Astrocyte (in vitro differentiated cells and primary cell): ENCODE measurements around the gene RRP36. TPM values are rescaled to one million over a fixed set of nuclear protein-coding genes. Genes with fewer than 3 reads are reported as not detected.

Source experiments
- DNase-seq: peaks from one replicate; pipeline ENCODE4 v3.0.0-alpha.2; 2010; ENCODE audit warnings: low read depth
- FAIRE-seq: peaks from 2 replicates; lab custom pipeline; 2011; peaks lifted over from hg19 to GRCh38; lab: Jason Lieb, UNC
- H2AFZ ChIP-seq: 2 replicates; pipeline ENCODE4 v1.6.0; 2012; ENCODE audit warnings: low read depth, low read length, inconsistent platforms
- H3K27ac ChIP-seq: 2 replicates; pipeline ENCODE4 v1.5.1; 2011; ENCODE audit warnings: low read depth, low read length, inconsistent platforms
- H3K27me3 ChIP-seq: 2 replicates; pipeline ENCODE4 v1.6.0; 2011; ENCODE audit warnings: low read length, inconsistent platforms; ENCODE audit not compliant: insufficient read depth
- H3K36me3 ChIP-seq: 2 replicates; pipeline ENCODE4 v1.5.1; 2011; ENCODE audit warnings: low read length, inconsistent platforms; ENCODE audit not compliant: insufficient read depth
- H3K4me1 ChIP-seq: 2 replicates; pipeline ENCODE4 v1.5.1; 2011; ENCODE audit warnings: low read length, inconsistent platforms; ENCODE audit not compliant: insufficient read depth
- H3K4me2 ChIP-seq: 2 replicates; pipeline ENCODE4 v1.6.0; 2012; ENCODE audit warnings: low read length, inconsistent platforms
- H3K4me3 ChIP-seq: 2 replicates; pipeline ENCODE4 v1.5.1; 2011; ENCODE audit warnings: low read depth, mild to moderate bottlenecking, low read length, inconsistent platforms; ENCODE audit not compliant: insufficient read depth
- H3K79me2 ChIP-seq: 2 replicates; pipeline ENCODE4 v1.6.0; 2012; ENCODE audit warnings: mild to moderate bottlenecking, low read length, inconsistent platforms; ENCODE audit not compliant: insufficient read depth
- H3K9ac ChIP-seq: 2 replicates; pipeline ENCODE4 v1.6.0; 2012; ENCODE audit warnings: mild to moderate bottlenecking, low read length, inconsistent platforms
- H3K9me3 ChIP-seq: 2 replicates; pipeline ENCODE4 v1.5.1; 2012; ENCODE audit warnings: low read depth, mild to moderate bottlenecking, low read length, inconsistent platforms; ENCODE audit not compliant: insufficient read depth
- H4K20me1 ChIP-seq: 2 replicates; pipeline ENCODE4 v1.6.0; 2012; ENCODE audit warnings: low read length, inconsistent platforms; ENCODE audit not compliant: insufficient read depth
- H3K27ac Mint-ChIP-seq: one replicate; pipeline ENCODE4 v1.8.0; 2021; ENCODE audit warnings: mild to moderate bottlenecking, mixed read lengths; ENCODE audit not compliant: unreplicated experiment
- H3K27me3 Mint-ChIP-seq: one replicate; pipeline ENCODE4 v1.8.0; 2021; ENCODE audit warnings: low read depth, mixed read lengths; ENCODE audit not compliant: unreplicated experiment
- H3K36me3 Mint-ChIP-seq: one replicate; pipeline ENCODE4 v1.8.0; 2021; ENCODE audit warnings: low read depth, mixed read lengths; ENCODE audit not compliant: unreplicated experiment
- H3K4me1 Mint-ChIP-seq: one replicate; pipeline ENCODE4 v1.8.0; 2021; ENCODE audit warnings: low read depth, mixed read lengths; ENCODE audit not compliant: unreplicated experiment
- H3K4me3 Mint-ChIP-seq: one replicate; pipeline ENCODE4 v1.8.0; 2021; ENCODE audit warnings: mild to moderate bottlenecking, moderate library complexity, mixed read lengths; ENCODE audit not compliant: unreplicated experiment
- H3K9me3 Mint-ChIP-seq: one replicate; pipeline ENCODE4 v1.8.0; 2021; ENCODE audit warnings: mild to moderate bottlenecking, mixed read lengths; ENCODE audit not compliant: unreplicated experiment
- EZH2 ChIP-seq: IDR thresholded peaks from 2 replicates; pipeline ENCODE4 v1.6.1; 2012; ENCODE audit warnings: mild to moderate bottlenecking, low read length, inconsistent platforms; ENCODE audit not compliant: insufficient read depth
- total RNA-seq: library from RNA; stranded (reverse); gene quantifications from 2 replicates; pipeline ENCODE4 v1.2.1, GENCODE V29; 2021
- TF ChIP-seq, protein P1 (sequence below): IDR thresholded peaks from 2 replicates; pipeline ENCODE4 v1.5.1; 2011; ENCODE audit warnings: low read depth, mild to moderate bottlenecking, inconsistent platforms, low read length, moderate library complexity; ENCODE audit not compliant: insufficient read depth

The RRP36 gene
- total RNA-seq, 1 donor from 2014 or later: 77.9 TPM

GRCh38 chr6:43050981-43051380 lies 29.6 kb downstream of the RRP36 start:
- no peak for TF ChIP-seq EZH2
- TF ChIP-seq, protein P1, sequence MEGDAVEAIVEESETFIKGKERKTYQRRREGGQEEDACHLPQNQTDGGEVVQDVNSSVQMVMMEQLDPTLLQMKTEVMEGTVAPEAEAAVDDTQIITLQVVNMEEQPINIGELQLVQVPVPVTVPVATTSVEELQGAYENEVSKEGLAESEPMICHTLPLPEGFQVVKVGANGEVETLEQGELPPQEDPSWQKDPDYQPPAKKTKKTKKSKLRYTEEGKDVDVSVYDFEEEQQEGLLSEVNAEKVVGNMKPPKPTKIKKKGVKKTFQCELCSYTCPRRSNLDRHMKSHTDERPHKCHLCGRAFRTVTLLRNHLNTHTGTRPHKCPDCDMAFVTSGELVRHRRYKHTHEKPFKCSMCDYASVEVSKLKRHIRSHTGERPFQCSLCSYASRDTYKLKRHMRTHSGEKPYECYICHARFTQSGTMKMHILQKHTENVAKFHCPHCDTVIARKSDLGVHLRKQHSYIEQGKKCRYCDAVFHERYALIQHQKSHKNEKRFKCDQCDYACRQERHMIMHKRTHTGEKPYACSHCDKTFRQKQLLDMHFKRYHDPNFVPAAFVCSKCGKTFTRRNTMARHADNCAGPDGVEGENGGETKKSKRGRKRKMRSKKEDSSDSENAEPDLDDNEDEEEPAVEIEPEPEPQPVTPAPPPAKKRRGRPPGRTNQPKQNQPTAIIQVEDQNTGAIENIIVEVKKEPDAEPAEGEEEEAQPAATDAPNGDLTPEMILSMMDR: no peak
- H3K27me3 Mint-ChIP-seq: no peaks in the 10 kb centered on the region
- peaks cover 25% of the 10 kb centered on the region for H3K4me1 Mint-ChIP-seq
- H3K27ac ChIP-seq: no peak overlapping the region
- peaks cover 3% of the 10 kb centered on the region for H3K9me3 Mint-ChIP-seq
- no peaks in the 10 kb centered on the region for H3K27me3 ChIP-seq
- DNase-seq: no peak
- no peak overlapping the region for H3K4me3 ChIP-seq
- H3K4me1 ChIP-seq: peaks cover 26% of the 10 kb centered on the region
- peaks cover 36% of the 10 kb centered on the region for H3K79me2 ChIP-seq
- H3K9me3 ChIP-seq: no peaks in the 10 kb centered on the region
- H3K36me3 Mint-ChIP-seq: peaks cover 21% of the 10 kb centered on the region
- H3K9ac ChIP-seq: no peak overlapping the region
- FAIRE-seq: no peak
- H2AFZ ChIP-seq: no peak overlapping the region
- no peak overlapping the region for H3K27ac Mint-ChIP-seq
- H3K4me3 Mint-ChIP-seq: peak overlapping the region; percentile 64
- peak overlapping the region; percentile 91 for H3K4me2 ChIP-seq
- peaks cover 16% of the 10 kb centered on the region for H3K36me3 ChIP-seq
- no peaks in the 10 kb centered on the region for H4K20me1 ChIP-seq

GRCh38 chr6:43052225-43052841 lies 30.9 kb downstream of the RRP36 start:
- peak overlapping the region; percentile 97 for H3K27ac Mint-ChIP-seq
- FAIRE-seq (no peak), DNase-seq (no peak)
- H3K27ac ChIP-seq: no peak overlapping the region
- peaks cover 25% of the 10 kb centered on the region for H3K4me1 Mint-ChIP-seq
- peaks cover 36% of the 10 kb centered on the region for H3K79me2 ChIP-seq
- H3K4me3 ChIP-seq: peak overlapping the region; percentile 64
- TF ChIP-seq, protein P1: no peak
- no peak for TF ChIP-seq EZH2
- H4K20me1 ChIP-seq: no peaks in the 10 kb centered on the region
- peaks cover 15% of the 10 kb centered on the region for H3K36me3 ChIP-seq
- no peaks in the 10 kb centered on the region for H3K27me3 Mint-ChIP-seq
- peak overlapping the region; percentile 93 for H3K4me3 Mint-ChIP-seq
- no peaks in the 10 kb centered on the region for H3K9me3 ChIP-seq
- peaks cover 26% of the 10 kb centered on the region for H3K4me1 ChIP-seq
- peaks cover 17% of the 10 kb centered on the region for H3K36me3 Mint-ChIP-seq
- peak overlapping the region; percentile 93 for H3K9ac ChIP-seq
- H3K4me2 ChIP-seq: peak overlapping the region; percentile 91
- H3K27me3 ChIP-seq: no peaks in the 10 kb centered on the region
- H2AFZ ChIP-seq: no peak overlapping the region
- peaks cover 3% of the 10 kb centered on the region for H3K9me3 Mint-ChIP-seq
